Measurements from ENCODE around the gene PPP1R36. TPM values are rescaled to one million over a fixed set of nuclear protein-coding genes. Genes with fewer than 3 reads are reported as not detected.

PPP1R36 gene
- total and polyA plus RNA-seq, 2 of the 8 experiments (the other 6 are each of a cell fraction or from before 2014, with no cell fraction given) = 0.39 to 0.93 TPM

GRCh38 chr14:64506721-64507120 is 43.0 kb upstream of the PPP1R36 start:
- Histone ChIP-seq H3K9ac (replicated peaks in 1 of 4; ENCODE audit: extremely low read depth in 1 of 4, low read depth in 3 of 4, low read length in 3 of 4) (no peak overlapping the region), H3K23ac (ENCODE audit: insufficient read length) (no peak overlapping the region), H4K8ac (ENCODE audit: extremely low read depth, insufficient read depth, low read length) (no peak overlapping the region), H3K18ac (ENCODE audit: extremely low read depth, low read length) (no peak overlapping the region), H2BK15ac (ENCODE audit: low read length) (no peak overlapping the region), H3K27ac (ENCODE audit: low read depth, low read length) (no peak overlapping the region), H3K56ac (replicated peaks; ENCODE audit: insufficient read length, low read depth, low read length) (no peak overlapping the region), H3K36me3 (ENCODE audit: control insufficient read depth in 2 of 4, insufficient read depth in 4 of 4, low read length in 3 of 4) (no peaks in the 10 kb centered on the region), H3K14ac (ENCODE audit: insufficient read length) (no peak overlapping the region), H2BK5ac (ENCODE audit: low read depth, low read length) (no peak overlapping the region), H3K27me3 (replicated peaks in 1 of 4; ENCODE audit: control insufficient read depth in 3 of 4, extremely low read depth in 1 of 4, insufficient read depth in 3 of 4, low read length in 3 of 4) (no peaks in the 10 kb centered on the region), H3K4me2 (ENCODE audit: insufficient read depth in 1 of 2, low read depth in 2 of 2, low read length in 2 of 2) (peak overlapping the region; percentile 12 to 16; a peak in 1 of 4 replicates), H2BK20ac (ENCODE audit: low read length) (no peak overlapping the region), H3K4me1 (replicated peaks in 1 of 4; ENCODE audit: control insufficient read depth in 3 of 4, insufficient read depth in 4 of 4, low read length in 3 of 4) (peaks cover 2 to 14% (median 12%) of the 10 kb centered on the region in 4 experiments; a peak in 5 of 7 replicates), H4K91ac (replicated peaks; ENCODE audit: insufficient read length, low read length) (no peak overlapping the region), H3K23me2 (ENCODE audit: low read depth, low read length) (peaks cover 19% of the 10 kb centered on the region), H3K79me1 (ENCODE audit: low read depth, low read length) (peaks cover 6% of the 10 kb centered on the region), H3K79me2 (ENCODE audit: control insufficient read depth in 1 of 2, insufficient read depth in 2 of 2, low read length in 2 of 2) (peaks cover 11 to 75% of the 10 kb centered on the region in 2 experiments; a peak in 3 of 4 replicates), H3K4ac (replicated peaks; ENCODE audit: insufficient read length, low read depth, low read length) (no peak overlapping the region), H4K20me1 (replicated peaks in 1 of 2; ENCODE audit: control insufficient read depth in 1 of 2, insufficient read depth in 2 of 2, low read length in 2 of 2) (peaks cover 3 to 6% of the 10 kb centered on the region in 2 experiments), H4K5ac (ENCODE audit: insufficient read length, low read depth, low read length) (no peak overlapping the region), H3K4me3 (ENCODE audit: extremely low read depth in 1 of 4, insufficient read depth in 2 of 4, low read depth in 3 of 4, low read length in 4 of 4) (peak overlapping the region in 1 of 4 experiments; percentile 7; a peak in 2 of 8 replicates), H2BK120ac (replicated peaks; ENCODE audit: low read depth, low read length) (no peak overlapping the region), H2BK12ac (ENCODE audit: low read depth, low read length) (no peak overlapping the region), H2AFZ (ENCODE audit: low read length) (no peak overlapping the region), H3K9me3 (ENCODE audit: insufficient read depth in 2 of 2, low read depth in 1 of 2, low read length in 1 of 2) (no peaks in the 10 kb centered on the region), H2AK5ac (ENCODE audit: low read depth, low read length) (no peak overlapping the region)
- no peak for DNase-seq (ENCODE audit: low read depth in 1 of 2, low spot score in 2 of 2)
- 90% methylated on average over 3 of the region's 3 CpGs; no CpG with 5 or more reads in 1 of the 2 experiments for WGBS, 2 experiments (ENCODE audit: extremely low coverage in 1 of 2, insufficient coverage in 1 of 2, insufficient read length in 1 of 2, insufficient replicate concordance in 2 of 2, low coverage in 1 of 2, low lambda C conversion rate in 2 of 2, missing lambda C conversion rate in 1 of 2)
- ChIA-PET POLR2A (ENCODE audit: partially characterized antibody) (interaction anchor here (0.8 to 4.4 kb wide), 2 partner anchors 16 to 42 kb away, joined by 3 to 52 read pairs; partner anchors contain the start of gene AKAP5), CTCF (ENCODE audit: partially characterized antibody) (interaction anchor here (0.6 kb wide), 1 partner anchor 512 kb away, joined by 3 read pairs; no protein-coding TSS in a partner anchor)
- no peak for FAIRE-seq
- TF ChIP-seq RFX5 (IDR thresholded peaks at IDR 0.05; ENCODE audit: borderline replicate concordance, low read depth, low read length) = no peak
- peak in 1 of 2 experiments; percentile 33; a peak in 1 of 3 replicates for TF ChIP-seq POLR2A (IDR thresholded peaks at IDR 0.05; ENCODE audit: control extremely low read depth in 1 of 2, low read depth in 2 of 2, low read length in 2 of 2)
